ENCODE measurements around the gene DOK6. TPM values are rescaled to one million over a fixed set of nuclear protein-coding genes. Genes with fewer than 3 reads are reported as not detected.

DOK6 gene
- total and polyA plus RNA-seq, 2 of the 13 experiments (the other 11 are each of a cell fraction or from before 2014, with no cell fraction given), result 17.0 to 17.2 TPM

- TF ChIP-seq HDAC2 (CRISPR knock-in tag; IDR thresholded peaks at IDR 0.05) (no peak), ZNF788 (CRISPR knock-in tag; IDR thresholded peaks at IDR 0.05; ENCODE audit: borderline replicate concordance) (no peak)
Observed at GRCh38 chr18:69897397-69898108, 496.9 kb downstream of the DOK6 start (continued).

GRCh38 chr18:69898241-69898861 lies 497.7 kb downstream of the DOK6 start:
- no peak overlapping the region for H2AFZ ChIP-seq (ENCODE audit: low read length)
- FAIRE-seq, result no peak
- H3K4me3 ChIP-seq (replicated peaks in 1 of 3; ENCODE audit: insufficient read depth in 1 of 3, low read depth in 2 of 3, low read length in 3 of 3), result no peak overlapping the region
- CTCF ChIA-PET (ENCODE audit: low intra/inter-chr PET ratio, low total read pairs), result no interaction called here
- POLR2A ChIA-PET, result no interaction called here
- H3K4me2 ChIP-seq (ENCODE audit: low read depth, low read length), result peak overlapping the region; percentile 14; the same call in 1 of the 2 replicates
- no peaks in the 10 kb centered on the region; a peak in 1 of 5 replicates for H3K27me3 ChIP-seq (ENCODE audit: control insufficient read depth in 1 of 2, insufficient read depth in 2 of 2, low read length in 2 of 2)
- H3K36me3 ChIP-seq (replicated peaks in 1 of 2; ENCODE audit: control insufficient read depth in 1 of 2, insufficient read depth in 2 of 2, low read length in 2 of 2), result no peaks in the 10 kb centered on the region
- no peaks in the 10 kb centered on the region for H4K20me1 ChIP-seq (ENCODE audit: insufficient read depth, low read length)
- H3K9ac ChIP-seq (ENCODE audit: insufficient read depth, low read depth, low read length), result no peak overlapping the region
- peak; percentile 31; the same call in 1 of the 2 replicates for TF ChIP-seq ZMYM4 (CRISPR knock-in tag; IDR thresholded peaks at IDR 0.05)
- TF ChIP-seq HNF4A (CRISPR knock-in tag; IDR thresholded peaks at IDR 0.05), result peak; percentile 36; the same call in 1 of the 2 replicates
- 0 out of 2 replicates have a peak, but pooled peaks have one; percentile 14 for TF ChIP-seq MAFF (IDR thresholded peaks at IDR 0.05; ENCODE audit: low read depth, low read length)
- TF ChIP-seq MAFK (conservative IDR thresholded peaks at IDR 0.05 in 1 of 2, IDR thresholded peaks at IDR 0.05 in 1 of 2; ENCODE audit: low read length in 2 of 2), result peak; percentile 17 to 22; a peak in 1 of 4 replicates
- no peak for TF ChIP-seq ZNF124 (CRISPR knock-in tag; IDR thresholded peaks at IDR 0.05)
- peak; percentile 75 for ATAC-seq
- BruUV-seq (replicated peaks), result no TSS peak
- H3K4me1 ChIP-seq (ENCODE audit: insufficient read depth, low read length), result peaks cover 13% of the 10 kb centered on the region
- H3K79me2 ChIP-seq (ENCODE audit: insufficient read depth, low read length), result no peaks in the 10 kb centered on the region
- no peaks in the 10 kb centered on the region for H3K9me3 ChIP-seq (ENCODE audit: low read length)
- in situ Hi-C loops (cut with HindIII; ENCODE audit: extremely low pct_ligation_motif_present, low pct_unique_long_range_greater_than_20kb) (no loop called here), intact Hi-C loops (cut with micrococcal nuclease; ENCODE audit: unreplicated experiment) (no loop called here)
- peak; percentile 18 for DNase-seq (ENCODE audit: low spot score)
- 56% methylated on average over 11 of the region's 11 CpGs for whole genome bisulfite sequencing (ENCODE audit: low lambda C conversion rate)
- no peak overlapping the region for H3K27ac ChIP-seq (ENCODE audit: extremely low read length, insufficient read depth, low read length)
